Colonic mucosa (tissue), 4 donors: ENCODE results near the gene SACM1L. TPM values are rescaled to one million over a fixed set of nuclear protein-coding genes. Genes with fewer than 3 reads are reported as not detected.

Experiments
- DNase-seq: peaks from one replicate; pipeline ENCODE4 v3.0.0-alpha.2; 2020
- H3K27ac ChIP-seq: fragments of 200-600 bp; one replicate; pipeline ENCODE4 v1.8.0; 2021
- H3K27me3 ChIP-seq: fragments of 200-600 bp; one replicate; pipeline ENCODE4 v1.8.0; 2021
- H3K36me3 ChIP-seq: fragments of 200-600 bp; one replicate; pipeline ENCODE4 v1.8.0; 2021
- H3K4me1 ChIP-seq: fragments of 200-600 bp; one replicate; pipeline ENCODE4 v1.8.0; 2021; ENCODE audit warnings: mild to moderate bottlenecking
- H3K4me3 ChIP-seq: fragments of 200-600 bp; one replicate; pipeline ENCODE4 v1.8.0; 2021
- H3K9ac ChIP-seq, 2 donors: one replicate each; pipeline ENCODE4 v1.7.0; 2013; ENCODE audit warnings: control low read depth in 2 of 2, low read depth in 2 of 2, low read length in 2 of 2
- H3K9me3 ChIP-seq: fragments of 200-600 bp; one replicate; pipeline ENCODE4 v1.8.0; 2021
- CTCF ChIP-seq: fragments of 200-600 bp; IDR thresholded peaks from one replicate; pipeline ENCODE4 v1.8.0; 2022; ENCODE audit warnings: antibody characterized with exemption, mild to moderate bottlenecking
- intact Hi-C: fragments of 100-400 bp; cut with DNase I; formaldehyde crosslinking; loops from one replicate; pipeline ENCODE4 v1.14.1; 2022
- total RNA-seq, 2 donors: library from RNA; stranded (reverse); fragmentation: NEBNext Ultra II Directional in 1 of 2; extraction: Animal tissue kit (Norgen Biotek cat#: 25700) in 1 of 2; gene quantifications; one replicate each; pipeline ENCODE4 v1.2.1, GENCODE V29; 2021
- donor health status: healthy.
- donor health status: DM: no; HTN: no; CAD: no.
- donor health status: DM: no; HTN: no; CAD: no.

SACM1L gene
- total RNA-seq, 2 donors from 2014 or later, result 47.2 TPM

DNA sequence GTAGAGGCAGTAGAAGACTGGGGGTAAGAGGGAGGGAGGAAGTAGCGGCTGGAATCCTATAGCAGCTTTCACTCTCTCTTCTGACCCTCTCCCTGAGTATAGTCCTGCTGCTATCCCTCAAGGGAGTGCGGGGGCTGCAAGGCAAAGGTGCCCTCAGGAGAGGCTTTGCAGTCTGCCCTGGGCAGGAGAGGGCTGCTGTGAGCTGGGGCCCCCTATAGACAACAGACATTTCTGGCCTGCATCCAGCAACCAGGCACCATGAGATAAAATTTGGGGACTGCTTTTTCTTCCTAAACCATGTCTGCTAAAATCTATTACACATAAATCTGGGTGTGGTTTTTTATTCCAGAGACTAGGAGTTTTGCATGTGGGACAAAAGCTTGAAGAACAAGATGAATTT lies 48.0 kb downstream of the SACM1L start:
- intact Hi-C loops, result no loop called here
- Histone ChIP-seq H3K4me3 (no peak overlapping the region), H3K9ac (no peak overlapping the region), H3K27ac (no peak overlapping the region), H3K27me3 (no peaks in the 10 kb centered on the region), H3K36me3 (peaks cover 19% of the 10 kb centered on the region), H3K9me3 (no peaks in the 10 kb centered on the region), H3K4me1 (no peaks in the 10 kb centered on the region)
- DNase-seq, result no peak
- no peak for TF ChIP-seq CTCF

DNA sequence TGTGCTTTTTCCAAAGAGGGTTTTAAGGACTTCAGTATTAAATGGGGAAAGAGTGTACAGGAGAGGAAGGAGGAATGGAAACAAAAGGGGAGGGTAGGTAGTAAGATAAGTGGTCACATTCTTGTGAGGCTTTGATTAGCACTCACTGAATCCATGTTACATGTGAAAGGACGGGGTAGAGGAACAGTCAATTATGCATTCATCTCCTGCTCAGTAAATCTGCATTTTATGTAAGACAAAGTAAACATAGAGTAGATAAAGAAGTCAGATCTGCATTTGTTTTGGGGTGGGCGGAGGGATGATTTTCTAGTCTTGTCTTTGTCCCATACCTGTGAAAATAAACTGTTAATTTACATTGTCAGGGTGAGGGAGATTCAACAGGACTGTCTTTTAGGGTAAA lies 50.8 kb downstream of the SACM1L start:
- H3K27me3 ChIP-seq, result no peaks in the 10 kb centered on the region
- H3K4me3 ChIP-seq, result no peak overlapping the region
- H3K9me3 ChIP-seq, result no peaks in the 10 kb centered on the region
- TF ChIP-seq CTCF, result no peak
- H3K4me1 ChIP-seq, result no peaks in the 10 kb centered on the region
- peaks cover 19% of the 10 kb centered on the region for H3K36me3 ChIP-seq
- no peak overlapping the region for H3K9ac ChIP-seq
- DNase-seq, result no peak
- H3K27ac ChIP-seq, result no peak overlapping the region
- intact Hi-C loops, result no loop called here

DNA sequence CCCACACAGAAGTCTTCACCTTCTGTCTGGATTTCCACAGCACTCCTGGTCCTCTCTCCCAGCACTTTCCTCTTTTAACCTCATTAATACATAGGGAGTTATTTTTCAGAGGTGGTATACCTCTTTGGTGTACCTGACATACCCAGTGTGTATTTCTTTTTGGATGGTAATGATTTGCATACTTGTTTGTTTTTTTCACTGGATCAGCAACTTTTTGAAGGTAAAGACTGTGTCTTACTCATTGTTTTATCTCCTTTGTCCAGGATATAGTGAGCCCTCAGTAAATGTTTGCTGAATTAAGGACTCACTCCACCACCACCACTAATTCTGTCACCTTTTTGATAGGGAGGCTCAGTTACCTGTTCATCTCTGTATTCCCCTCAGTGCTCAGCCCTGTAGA lies 52.1 kb downstream of the SACM1L start:
- Histone ChIP-seq H3K27me3 (no peaks in the 10 kb centered on the region), H3K9me3 (no peaks in the 10 kb centered on the region), H3K4me3 (no peak overlapping the region), H3K9ac (no peak overlapping the region), H3K27ac (no peak overlapping the region), H3K36me3 (peaks cover 19% of the 10 kb centered on the region), H3K4me1 (no peaks in the 10 kb centered on the region)
- no peak for TF ChIP-seq CTCF
- DNase-seq, result no peak
- intact Hi-C loops, result no loop called here

DNA sequence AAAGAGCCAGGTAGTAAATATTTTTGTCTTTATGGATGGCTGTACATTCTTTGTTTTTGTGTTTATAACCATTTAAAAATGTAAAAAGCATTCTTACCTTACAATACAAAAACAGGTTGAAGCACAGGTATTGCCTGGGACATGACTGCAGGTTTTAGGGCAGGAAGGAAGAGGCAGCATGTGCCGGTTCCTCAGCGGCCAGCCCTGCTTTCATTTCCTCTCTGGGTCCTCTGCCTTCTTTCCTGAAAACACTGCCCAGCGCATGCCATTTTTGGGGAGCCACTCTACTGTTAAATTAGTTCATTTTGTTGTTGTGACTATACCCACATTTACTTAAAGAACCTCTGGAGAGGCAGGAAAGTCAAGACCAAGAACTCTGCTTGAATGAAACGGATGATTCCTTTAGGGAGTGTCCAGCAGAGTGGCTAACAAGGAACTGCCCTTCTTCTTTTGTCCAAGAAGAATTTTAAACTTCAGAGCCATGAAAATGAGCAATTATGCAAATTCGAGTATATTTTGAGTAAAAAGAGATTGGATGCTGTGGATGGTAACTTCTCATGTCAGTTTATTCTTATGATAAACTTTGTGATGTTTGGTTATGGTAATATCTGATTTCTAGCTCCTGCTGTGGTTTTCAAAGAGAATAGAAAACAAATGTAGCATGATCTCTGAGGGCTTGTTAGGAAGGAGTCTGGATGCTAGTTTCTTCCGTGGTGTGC lies 52.7 kb downstream of the SACM1L start:
- DNase-seq, result no peak

DNA sequence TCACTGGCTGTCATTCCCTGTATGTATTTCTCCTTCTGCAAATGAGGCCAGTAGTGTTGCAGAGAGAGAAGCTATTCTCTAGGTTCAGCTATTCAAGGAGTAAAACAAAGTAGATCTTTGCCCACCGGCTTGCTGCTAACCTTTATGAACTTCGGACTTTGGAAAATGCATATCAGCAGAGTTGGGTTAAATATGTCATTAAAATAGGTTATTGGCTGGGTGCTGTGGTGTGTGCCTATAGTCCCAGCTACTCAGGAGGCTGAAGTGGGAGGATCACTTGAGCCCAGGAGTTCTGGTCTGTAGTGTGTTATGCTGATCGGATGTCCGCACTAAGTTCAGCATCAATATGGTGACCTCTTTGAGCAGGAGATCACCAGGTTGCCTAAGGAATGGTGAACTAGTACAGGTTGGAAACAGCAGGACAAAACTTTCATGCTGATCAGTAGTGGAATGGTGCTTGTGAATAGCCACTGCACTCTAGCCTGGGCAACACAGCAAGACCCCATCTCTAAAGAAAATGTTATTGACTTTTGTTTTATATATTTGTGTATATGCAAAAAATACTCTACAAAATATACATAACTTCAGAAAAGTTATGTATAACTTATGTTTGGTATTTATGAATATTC lies 53.4 kb downstream of the SACM1L start:
- Histone ChIP-seq H3K4me1 (no peaks in the 10 kb centered on the region), H3K27ac (no peak overlapping the region), H3K4me3 (no peak overlapping the region), H3K36me3 (peaks cover 17% of the 10 kb centered on the region), H3K9me3 (no peaks in the 10 kb centered on the region), H3K9ac (no peak overlapping the region), H3K27me3 (no peaks in the 10 kb centered on the region)
- intact Hi-C loops, result no loop called here
- no peak for DNase-seq
- no peak for TF ChIP-seq CTCF

More for the DNA sequence above, 52.7 kb downstream of the SACM1L start:
- H3K9me3 ChIP-seq, result no peaks in the 10 kb centered on the region
- H3K27me3 ChIP-seq, result no peaks in the 10 kb centered on the region
- H3K27ac ChIP-seq, result no peak overlapping the region
- intact Hi-C loops, result no loop called here
- H3K9ac ChIP-seq, result no peak overlapping the region
- peaks cover 19% of the 10 kb centered on the region for H3K36me3 ChIP-seq
- TF ChIP-seq CTCF, result no peak
- H3K4me3 ChIP-seq, result no peak overlapping the region
- no peaks in the 10 kb centered on the region for H3K4me1 ChIP-seq
